Measurements from ENCODE around the gene ACER3.

Gene ACER3

GRCh38 chr11:77055913-77056312 is 195.2 kb downstream of the ACER3 start:
- no peaks in the 10 kb centered on the region for H3K79me1 ChIP-seq (ENCODE audit: low read length)
- no peak overlapping the region for H3K23ac ChIP-seq (ENCODE audit: low read length)
- no peaks in the 10 kb centered on the region for H3K36me3 ChIP-seq (ENCODE audit: control insufficient read depth in 1 of 2, insufficient read depth in 2 of 2, low read length in 2 of 2)
- no CpG with 5 or more reads among the region's 5 CpGs for WGBS (ENCODE audit: extremely low coverage, insufficient coverage, insufficient read length)
- no peak overlapping the region for H3K4ac ChIP-seq (ENCODE audit: low read depth, low read length)
- no peak overlapping the region for H2BK5ac ChIP-seq (ENCODE audit: low read depth, low read length, poor library complexity)
- H2BK12ac ChIP-seq (ENCODE audit: low read length), result no peak overlapping the region
- H3K27me3 ChIP-seq (ENCODE audit: insufficient read depth, low read length), result no peaks in the 10 kb centered on the region
- H3K9ac ChIP-seq (ENCODE audit: low read length), result no peak overlapping the region
- no peak overlapping the region for H3K18ac ChIP-seq (ENCODE audit: low read length)
- H3K4me1 ChIP-seq (ENCODE audit: control insufficient read depth in 1 of 2, insufficient read depth in 2 of 2, low read length in 2 of 2), result no peaks in the 10 kb centered on the region
- no peak overlapping the region for H4K91ac ChIP-seq (ENCODE audit: low read depth, low read length)
- DNase-seq, result no peak
- no peak overlapping the region for H4K12ac ChIP-seq (ENCODE audit: low read depth, low read length)
- H3K9me3 ChIP-seq (ENCODE audit: insufficient read depth, low read depth, low read length), result peaks cover 14% of the 10 kb centered on the region
- no peak overlapping the region for H3K14ac ChIP-seq (ENCODE audit: low read length)
- no peak overlapping the region for H3K4me3 ChIP-seq (ENCODE audit: low read depth, low read length)
- no peak overlapping the region for H3K27ac ChIP-seq (ENCODE audit: low read depth, low read length)
- no peak overlapping the region for H3K4me2 ChIP-seq (ENCODE audit: low read length)
- no peaks in the 10 kb centered on the region for H3K79me2 ChIP-seq (ENCODE audit: control insufficient read depth, insufficient read depth, low read length, poor library complexity)
- H2AFZ ChIP-seq (ENCODE audit: insufficient read depth, low read length, poor library complexity), result no peak overlapping the region
- no peak overlapping the region for H4K8ac ChIP-seq (ENCODE audit: low read depth, low read length)
- no peak overlapping the region for H2BK120ac ChIP-seq (ENCODE audit: insufficient read depth, low read length, poor library complexity)
- no peak overlapping the region for H2AK5ac ChIP-seq (ENCODE audit: low read length)

- H2AFZ ChIP-seq (ENCODE audit: insufficient read depth, low read length, poor library complexity), result no peak overlapping the region
Measured at GRCh38 chr11:77056814-77057402, 196.2 kb downstream of the ACER3 start.

GRCh38 chr11:77057938-77058474 is 197.3 kb downstream of the ACER3 start:
- H2BK5ac ChIP-seq (ENCODE audit: low read depth, low read length, poor library complexity), result no peak overlapping the region
- no peak overlapping the region for H4K12ac ChIP-seq (ENCODE audit: low read depth, low read length)
- no peak for DNase-seq
- H2BK120ac ChIP-seq (ENCODE audit: insufficient read depth, low read length, poor library complexity), result no peak overlapping the region
- H4K8ac ChIP-seq (ENCODE audit: low read depth, low read length), result no peak overlapping the region
- WGBS (ENCODE audit: extremely low coverage, insufficient coverage, insufficient read length), result no CpG with 5 or more reads among the region's 9 CpGs
- H3K36me3 ChIP-seq (ENCODE audit: control insufficient read depth in 1 of 2, insufficient read depth in 2 of 2, low read length in 2 of 2), result no peaks in the 10 kb centered on the region
- no peaks in the 10 kb centered on the region for H3K79me2 ChIP-seq (ENCODE audit: control insufficient read depth, insufficient read depth, low read length, poor library complexity)
- no peak overlapping the region for H2AFZ ChIP-seq (ENCODE audit: insufficient read depth, low read length, poor library complexity)
- no peak overlapping the region for H3K27ac ChIP-seq (ENCODE audit: low read depth, low read length)
- no peak overlapping the region for H3K4ac ChIP-seq (ENCODE audit: low read depth, low read length)
- no peaks in the 10 kb centered on the region for H3K4me1 ChIP-seq (ENCODE audit: control insufficient read depth in 1 of 2, insufficient read depth in 2 of 2, low read length in 2 of 2)
- H3K4me2 ChIP-seq (ENCODE audit: low read length), result no peak overlapping the region
- no peaks in the 10 kb centered on the region for H3K27me3 ChIP-seq (ENCODE audit: insufficient read depth, low read length)
- H3K18ac ChIP-seq (ENCODE audit: low read length), result no peak overlapping the region
- H4K91ac ChIP-seq (ENCODE audit: low read depth, low read length), result no peak overlapping the region
- no peak overlapping the region for H3K14ac ChIP-seq (ENCODE audit: low read length)
- H3K4me3 ChIP-seq (ENCODE audit: low read depth, low read length), result no peak overlapping the region
- H3K9ac ChIP-seq (ENCODE audit: low read length), result no peak overlapping the region
- no peak overlapping the region for H2AK5ac ChIP-seq (ENCODE audit: low read length)
- peaks cover 14% of the 10 kb centered on the region for H3K9me3 ChIP-seq (ENCODE audit: insufficient read depth, low read depth, low read length)
- H3K79me1 ChIP-seq (ENCODE audit: low read length), result no peaks in the 10 kb centered on the region
- no peak overlapping the region for H2BK12ac ChIP-seq (ENCODE audit: low read length)
- H3K23ac ChIP-seq (ENCODE audit: low read length), result no peak overlapping the region

More at GRCh38 chr11:77056814-77057402, 196.2 kb downstream of the ACER3 start:
- no peak overlapping the region for H2BK12ac ChIP-seq (ENCODE audit: low read length)
- H3K79me2 ChIP-seq (ENCODE audit: control insufficient read depth, insufficient read depth, low read length, poor library complexity), result no peaks in the 10 kb centered on the region
- DNase-seq, result no peak
- no peaks in the 10 kb centered on the region for H3K4me1 ChIP-seq (ENCODE audit: control insufficient read depth in 1 of 2, insufficient read depth in 2 of 2, low read length in 2 of 2)
- no peak overlapping the region for H3K14ac ChIP-seq (ENCODE audit: low read length)
- no peak overlapping the region for H3K4me3 ChIP-seq (ENCODE audit: low read depth, low read length)
- H3K79me1 ChIP-seq (ENCODE audit: low read length), result no peaks in the 10 kb centered on the region
- H3K9me3 ChIP-seq (ENCODE audit: insufficient read depth, low read depth, low read length), result peaks cover 14% of the 10 kb centered on the region
- no peak overlapping the region for H3K4ac ChIP-seq (ENCODE audit: low read depth, low read length)
- WGBS (ENCODE audit: extremely low coverage, insufficient coverage, insufficient read length), result no CpG with 5 or more reads among the region's 3 CpGs
- no peaks in the 10 kb centered on the region for H3K27me3 ChIP-seq (ENCODE audit: insufficient read depth, low read length)
- H3K23ac ChIP-seq (ENCODE audit: low read length), result no peak overlapping the region
- no peak overlapping the region for H2BK120ac ChIP-seq (ENCODE audit: insufficient read depth, low read length, poor library complexity)
- H4K8ac ChIP-seq (ENCODE audit: low read depth, low read length), result no peak overlapping the region
- H3K4me2 ChIP-seq (ENCODE audit: low read length), result no peak overlapping the region
- H3K36me3 ChIP-seq (ENCODE audit: control insufficient read depth in 1 of 2, insufficient read depth in 2 of 2, low read length in 2 of 2), result no peaks in the 10 kb centered on the region
- no peak overlapping the region for H2AK5ac ChIP-seq (ENCODE audit: low read length)
- no peak overlapping the region for H4K12ac ChIP-seq (ENCODE audit: low read depth, low read length)
- H2BK5ac ChIP-seq (ENCODE audit: low read depth, low read length, poor library complexity), result no peak overlapping the region
- H3K9ac ChIP-seq (ENCODE audit: low read length), result no peak overlapping the region
- H4K91ac ChIP-seq (ENCODE audit: low read depth, low read length), result no peak overlapping the region
- no peak overlapping the region for H3K27ac ChIP-seq (ENCODE audit: low read depth, low read length)
- no peak overlapping the region for H3K18ac ChIP-seq (ENCODE audit: low read length)

GRCh38 chr11:77058900-77059299 is 198.2 kb downstream of the ACER3 start:
- no peak for DNase-seq
- Histone ChIP-seq H4K12ac (ENCODE audit: low read depth, low read length) (no peak overlapping the region), H3K4me2 (ENCODE audit: low read length) (no peak overlapping the region), H3K14ac (ENCODE audit: low read length) (no peak overlapping the region), H3K9ac (ENCODE audit: low read length) (no peak overlapping the region), H3K18ac (ENCODE audit: low read length) (no peak overlapping the region), H3K79me2 (ENCODE audit: control insufficient read depth, insufficient read depth, low read length, poor library complexity) (no peaks in the 10 kb centered on the region), H3K79me1 (ENCODE audit: low read length) (no peaks in the 10 kb centered on the region), H4K8ac (ENCODE audit: low read depth, low read length) (no peak overlapping the region), H3K23ac (ENCODE audit: low read length) (no peak overlapping the region), H3K27ac (ENCODE audit: low read depth, low read length) (no peak overlapping the region), H2BK5ac (ENCODE audit: low read depth, low read length, poor library complexity) (no peak overlapping the region), H2BK12ac (ENCODE audit: low read length) (no peak overlapping the region), H3K4me3 (ENCODE audit: low read depth, low read length) (no peak overlapping the region), H2BK120ac (ENCODE audit: insufficient read depth, low read length, poor library complexity) (no peak overlapping the region), H4K91ac (ENCODE audit: low read depth, low read length) (no peak overlapping the region), H3K4ac (ENCODE audit: low read depth, low read length) (no peak overlapping the region), H3K27me3 (ENCODE audit: insufficient read depth, low read length) (no peaks in the 10 kb centered on the region), H3K9me3 (ENCODE audit: insufficient read depth, low read depth, low read length) (peaks cover 12% of the 10 kb centered on the region), H3K36me3 (ENCODE audit: control insufficient read depth in 1 of 2, insufficient read depth in 2 of 2, low read length in 2 of 2) (no peaks in the 10 kb centered on the region), H2AK5ac (ENCODE audit: low read length) (no peak overlapping the region), H3K4me1 (ENCODE audit: control insufficient read depth in 1 of 2, insufficient read depth in 2 of 2, low read length in 2 of 2) (no peaks in the 10 kb centered on the region), H2AFZ (ENCODE audit: insufficient read depth, low read length, poor library complexity) (no peak overlapping the region)
- WGBS (ENCODE audit: extremely low coverage, insufficient coverage, insufficient read length), result no CpG with 5 or more reads among the region's 2 CpGs

Data from trophoblast cell (in vitro differentiated cells and primary cell).